ENCODE measurements around the gene CEP57L1. TPM values are rescaled to one million over a fixed set of nuclear protein-coding genes. Genes with fewer than 3 reads are reported as not detected.
"Not testable (repeated sequence)": the region's sequence is repeated elsewhere in the genome, so short reads cannot be mapped to it uniquely, and the experiment has no call there.

The CEP57L1 gene
- total RNA-seq, 4 donors from 2014 or later, result 10.3 to 29.7 (median 17.5) TPM

DNA sequence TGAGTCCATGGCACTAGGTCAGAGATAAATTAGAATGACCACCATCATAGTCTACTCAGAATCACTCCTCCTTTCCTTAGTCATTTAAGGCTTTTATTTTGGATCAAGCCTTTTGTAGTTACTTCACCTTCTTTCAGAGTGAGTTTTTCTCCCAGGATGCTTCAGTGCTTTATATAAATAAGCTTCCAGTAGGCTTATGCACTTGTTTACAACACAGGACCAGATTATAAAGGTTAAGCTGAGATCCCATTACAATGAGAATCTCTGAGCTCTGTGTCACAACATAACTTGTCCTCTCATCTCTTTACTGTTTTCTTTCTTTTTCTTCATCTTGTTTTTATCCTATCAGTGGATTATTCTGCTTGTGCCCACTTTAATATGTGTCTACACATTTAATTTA, 47.9 kb downstream of the CEP57L1 start:
- Histone ChIP-seq H3K27me3 (no peaks in the 10 kb centered on the region), H3K27ac (no peak overlapping the region), H3K9me3 (no peaks in the 10 kb centered on the region), H3K4me1 (peaks cover 0 to 5% of the 10 kb centered on the region in 2 donors), H3K4me3 (no peak overlapping the region), H3K36me3 (peaks cover 0 to 16% of the 10 kb centered on the region in 2 donors)
- TF ChIP-seq POLR2A (IDR thresholded peaks at IDR 0.05) (no peak), CTCF (IDR thresholded peaks at IDR 0.05 in 4 of 5, conservative IDR thresholded peaks at IDR 0.05 in 1 of 5) (no peak)
- ATAC-seq (no peak), DNase-seq (no peak)
- intact Hi-C loops (cut with DNase I; ENCODE audit: low total_unique reads) (no loop called here), in situ Hi-C loops (cut with MboI; ENCODE audit: low sequenced_read_pairs in 4 of 4) (loop anchor here in 1 of 4 donors (25.0 kb wide), 1 partner anchor 544 kb away; the partner anchor contains the start of genes AK9 and FIG4)

- not testable (repeated sequence) for ATAC-seq
These were observed 52.9 kb downstream of the CEP57L1 start for GRCh38 chr6:109148251-109148650.

DNA sequence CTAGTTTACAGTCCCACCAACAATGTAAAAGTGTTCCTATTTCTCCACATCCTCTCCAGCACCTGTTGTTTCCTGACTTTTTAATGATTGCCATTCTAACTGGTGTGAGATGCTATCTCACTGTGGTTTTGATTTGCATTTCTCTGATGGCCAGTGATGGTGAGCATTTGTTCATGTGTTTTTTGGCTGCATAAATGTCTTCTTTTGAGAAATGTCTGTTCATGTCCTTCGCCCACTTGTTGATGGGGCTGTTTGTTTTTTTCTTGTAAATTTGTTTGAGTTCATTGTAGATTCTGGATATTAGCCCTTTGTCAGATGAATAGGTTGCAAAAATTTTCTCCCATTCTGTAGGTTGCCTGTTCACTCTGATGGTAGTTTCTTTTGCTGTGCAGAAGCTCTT, 53.4 kb downstream of the CEP57L1 start:
- peaks cover 0 to 10% of the 10 kb centered on the region in 2 donors for H3K36me3 ChIP-seq
- ATAC-seq; H3K27me3 ChIP-seq; H3K9me3 ChIP-seq; H3K4me1 ChIP-seq; H3K4me3 ChIP-seq; H3K27ac ChIP-seq; DNase-seq; intact Hi-C loops (cut with DNase I; ENCODE audit: low total_unique reads): not testable (repeated sequence)
- in situ Hi-C loops (cut with MboI; ENCODE audit: low sequenced_read_pairs in 4 of 4), result loop anchor here in 1 of 4 donors (25.0 kb wide), 1 partner anchor 539 kb away; the partner anchor contains the start of genes AK9 and FIG4

More at GRCh38 chr6:109148251-109148650, 52.9 kb downstream of the CEP57L1 start:
- H3K4me1 ChIP-seq; DNase-seq; H3K9me3 ChIP-seq; H3K27me3 ChIP-seq; H3K27ac ChIP-seq; H3K4me3 ChIP-seq; intact Hi-C loops (cut with DNase I; ENCODE audit: low total_unique reads): not testable (repeated sequence)
- in situ Hi-C loops (cut with MboI; ENCODE audit: low sequenced_read_pairs in 4 of 4), result loop anchor here in 1 of 4 donors (25.0 kb wide), 1 partner anchor 539 kb away; the partner anchor contains the start of genes AK9 and FIG4
- peaks cover 0 to 10% of the 10 kb centered on the region in 2 donors for H3K36me3 ChIP-seq

GRCh38 chr6:109153752-109154151, 58.4 kb downstream of the CEP57L1 start:
- no peak overlapping the region for H3K27ac ChIP-seq
- intact Hi-C loops (cut with DNase I; ENCODE audit: low total_unique reads) (no loop called here), in situ Hi-C loops (cut with MboI; ENCODE audit: low sequenced_read_pairs in 4 of 4) (no loop called here)
- H3K4me3 ChIP-seq, result no peak overlapping the region
- TF ChIP-seq CTCF (IDR thresholded peaks at IDR 0.05 in 4 of 5, conservative IDR thresholded peaks at IDR 0.05 in 1 of 5) (no peak), POLR2A (IDR thresholded peaks at IDR 0.05) (no peak)
- no peaks in the 10 kb centered on the region for H3K4me1 ChIP-seq
- no peaks in the 10 kb centered on the region for H3K27me3 ChIP-seq
- no peak for DNase-seq
- peaks cover 0 to 10% of the 10 kb centered on the region in 2 donors for H3K36me3 ChIP-seq
- no peak for ATAC-seq
- no peaks in the 10 kb centered on the region for H3K9me3 ChIP-seq

DNA sequence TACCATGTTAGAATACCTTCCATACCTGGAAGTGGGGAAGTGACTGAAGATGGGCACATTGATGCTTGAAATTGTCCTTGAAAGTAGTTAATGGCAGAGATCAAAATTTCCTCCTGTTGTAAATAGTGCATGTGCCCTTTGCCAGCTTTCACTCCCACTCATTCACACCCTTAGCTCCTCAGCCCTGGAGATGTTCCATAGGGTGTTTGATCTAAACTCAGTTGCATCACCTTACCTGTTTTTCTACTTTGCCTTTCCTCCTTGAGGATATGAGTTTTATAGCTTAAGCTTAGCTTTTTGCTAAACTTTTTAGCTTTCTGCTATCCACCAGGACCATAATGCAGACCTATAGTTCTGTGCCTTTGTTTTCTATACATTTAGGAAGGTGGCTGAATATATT, 69.0 kb downstream of the CEP57L1 start:
- intact Hi-C loops (cut with DNase I; ENCODE audit: low total_unique reads), result no loop called here
- H3K27ac ChIP-seq, result no peak overlapping the region
- TF ChIP-seq CTCF (IDR thresholded peaks at IDR 0.05 in 4 of 5, conservative IDR thresholded peaks at IDR 0.05 in 1 of 5) (no peak), POLR2A (IDR thresholded peaks at IDR 0.05) (no peak)
- in situ Hi-C loops (cut with MboI; ENCODE audit: low sequenced_read_pairs in 4 of 4), result no loop called here
- peaks cover 0 to 4% of the 10 kb centered on the region in 2 donors for H3K4me1 ChIP-seq
- no peak overlapping the region for H3K4me3 ChIP-seq
- DNase-seq, result no peak
- H3K9me3 ChIP-seq, result no peaks in the 10 kb centered on the region
- no peaks in the 10 kb centered on the region for H3K27me3 ChIP-seq
- H3K36me3 ChIP-seq, result peaks cover 0 to 12% of the 10 kb centered on the region in 2 donors
- no peak for ATAC-seq
